GM18507 (cell line): Measurements from ENCODE around the gene KPNA5.
A peak's percentile ranks its signal among the peaks of the same experiment; 100 is the strongest.

Experiments
- DNase-seq: peaks from one replicate; pipeline ENCODE4 v3.0.0; 2011; ENCODE audit warnings: low read depth; ENCODE audit not compliant: insufficient read length; ENCODE audit errors: extremely low spot score
- FAIRE-seq: peaks from 2 replicates; lab custom pipeline; 2011; peaks lifted over from hg19 to GRCh38; lab: Jason Lieb, UNC

Gene KPNA5

GRCh38 chr6:116767715-116768114 is 86.7 kb downstream of the KPNA5 start:
- no peak for DNase-seq
- FAIRE-seq: no peak

- FAIRE-seq (no peak), DNase-seq (no peak)
Observed at GRCh38 chr6:116772450-116772849, 91.4 kb downstream of the KPNA5 start.

GRCh38 chr6:116773886-116774285 is 92.9 kb downstream of the KPNA5 start:
- DNase-seq (no peak), FAIRE-seq (no peak)

GRCh38 chr6:116779573-116780164 is 98.7 kb downstream of the KPNA5 start:
- DNase-seq: no peak
- peak; percentile 42 for FAIRE-seq

GRCh38 chr6:116783852-116784251 is 102.8 kb downstream of the KPNA5 start:
- DNase-seq: no peak

More at GRCh38 chr6:116783852-116784251, 102.8 kb downstream of the KPNA5 start:
- FAIRE-seq: no peak
